ENCODE results near the gene EZR. TPM values are rescaled to one million over a fixed set of nuclear protein-coding genes. Genes with fewer than 3 reads are reported as not detected.
"Not testable (repeated sequence)": the region's sequence is repeated elsewhere in the genome, so short reads cannot be mapped to it uniquely, and the experiment has no call there.

EZR gene
- total RNA-seq, 2 donors from 2014 or later, result 118 to 222 TPM

DNA sequence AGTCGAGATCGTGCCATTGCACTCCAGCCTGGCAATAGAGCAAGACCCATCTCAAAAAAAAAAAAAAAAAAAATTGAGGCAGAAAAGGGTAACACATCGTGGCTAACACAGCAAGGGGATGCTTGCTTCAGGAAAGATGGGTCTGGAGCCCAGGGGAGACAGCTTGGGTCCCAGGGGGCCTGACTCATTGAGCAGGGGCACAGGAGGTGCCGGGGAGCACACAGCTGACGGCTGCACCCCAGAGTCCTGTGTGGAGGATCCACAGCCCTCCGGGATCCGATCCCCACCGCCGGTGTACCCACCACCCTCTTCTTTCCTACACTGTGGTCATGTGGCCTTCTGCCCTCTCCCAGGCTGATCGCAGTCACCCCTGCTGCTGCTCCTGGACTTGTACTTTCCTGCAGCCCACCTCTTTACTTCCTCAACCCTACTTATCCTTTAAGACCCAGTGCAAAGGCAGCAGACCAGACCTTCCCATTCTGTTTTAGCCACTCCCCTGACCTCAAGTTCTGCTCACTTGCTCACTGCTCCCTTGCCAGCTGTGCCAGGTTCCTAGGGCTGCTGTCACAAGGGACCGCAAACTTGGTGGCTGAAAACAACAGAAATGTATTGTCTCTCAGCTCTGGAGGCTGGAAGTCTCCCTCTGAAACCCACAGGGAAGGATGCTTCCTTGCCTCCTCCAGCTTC lies 17.6 kb upstream of the EZR start:
- WGBS, result 96% methylated on average over 11 of the region's 11 CpGs
- H3K4me3 ChIP-seq, result no peak overlapping the region

DNA sequence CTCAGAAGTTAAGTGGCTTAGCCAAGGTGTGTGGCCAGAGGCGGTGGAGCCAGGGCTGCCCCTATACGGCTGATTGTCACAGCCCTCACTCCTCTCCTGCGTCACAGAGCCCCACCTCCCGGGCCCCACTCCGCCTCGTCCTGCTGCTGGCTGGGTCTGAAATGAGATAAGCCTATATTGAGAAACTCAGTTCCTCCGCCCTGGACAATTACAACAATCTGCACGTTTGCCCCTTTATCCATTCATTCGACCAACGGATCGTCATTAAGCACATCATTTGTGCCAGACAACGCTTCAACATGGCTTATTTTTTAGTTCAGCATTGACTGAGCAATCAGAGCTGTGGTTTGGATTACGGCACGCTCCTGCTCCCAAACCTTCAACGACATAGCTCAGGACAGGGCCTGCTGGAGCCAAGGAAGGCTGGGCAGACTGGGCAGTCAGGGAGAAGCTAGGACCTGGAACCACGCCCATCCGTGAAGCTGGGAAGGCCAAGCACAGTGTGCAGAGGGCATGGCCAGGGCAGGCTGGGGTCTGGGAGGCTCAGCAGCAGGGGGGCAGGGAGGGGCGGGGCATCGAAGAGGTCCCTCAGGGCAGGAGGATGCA lies 16.6 kb upstream of the EZR start:
- DNase-seq (ENCODE audit: low spot score), result no peak
- Histone ChIP-seq H3K36me3 (no peaks in the 10 kb centered on the region), H3K4me3 (no peak overlapping the region), H3K27me3 (replicated peaks; ENCODE audit: insufficient read depth) (no peaks in the 10 kb centered on the region), H3K27ac (peak overlapping the region; percentile 35 to 47), H3K4me1 (replicated peaks) (no peaks in the 10 kb centered on the region), H3K9me3 (no peaks in the 10 kb centered on the region)
- 50% methylated on average over 19 of the region's 19 CpGs for WGBS
- TF ChIP-seq, protein P1, sequence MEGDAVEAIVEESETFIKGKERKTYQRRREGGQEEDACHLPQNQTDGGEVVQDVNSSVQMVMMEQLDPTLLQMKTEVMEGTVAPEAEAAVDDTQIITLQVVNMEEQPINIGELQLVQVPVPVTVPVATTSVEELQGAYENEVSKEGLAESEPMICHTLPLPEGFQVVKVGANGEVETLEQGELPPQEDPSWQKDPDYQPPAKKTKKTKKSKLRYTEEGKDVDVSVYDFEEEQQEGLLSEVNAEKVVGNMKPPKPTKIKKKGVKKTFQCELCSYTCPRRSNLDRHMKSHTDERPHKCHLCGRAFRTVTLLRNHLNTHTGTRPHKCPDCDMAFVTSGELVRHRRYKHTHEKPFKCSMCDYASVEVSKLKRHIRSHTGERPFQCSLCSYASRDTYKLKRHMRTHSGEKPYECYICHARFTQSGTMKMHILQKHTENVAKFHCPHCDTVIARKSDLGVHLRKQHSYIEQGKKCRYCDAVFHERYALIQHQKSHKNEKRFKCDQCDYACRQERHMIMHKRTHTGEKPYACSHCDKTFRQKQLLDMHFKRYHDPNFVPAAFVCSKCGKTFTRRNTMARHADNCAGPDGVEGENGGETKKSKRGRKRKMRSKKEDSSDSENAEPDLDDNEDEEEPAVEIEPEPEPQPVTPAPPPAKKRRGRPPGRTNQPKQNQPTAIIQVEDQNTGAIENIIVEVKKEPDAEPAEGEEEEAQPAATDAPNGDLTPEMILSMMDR (IDR thresholded peaks at IDR 0.05), result no peak
- TF ChIP-seq POLR2A (IDR thresholded peaks at IDR 0.05), result no peak
- intact Hi-C loops (cut with DNase I), result no loop called here

More for the DNA sequence above, 17.6 kb upstream of the EZR start:
- no peak overlapping the region for H3K27ac ChIP-seq
- H3K4me1 ChIP-seq (replicated peaks), result no peaks in the 10 kb centered on the region
- no peak for DNase-seq (ENCODE audit: low spot score)
- no peaks in the 10 kb centered on the region for H3K9me3 ChIP-seq
- no peak for TF ChIP-seq POLR2AphosphoS5 (IDR thresholded peaks at IDR 0.05)
- TF ChIP-seq, protein P1 (IDR thresholded peaks at IDR 0.05), result no peak
- TF ChIP-seq POLR2A (IDR thresholded peaks at IDR 0.05), result no peak
- H3K27me3 ChIP-seq (replicated peaks; ENCODE audit: insufficient read depth), result no peaks in the 10 kb centered on the region
- H3K36me3 ChIP-seq, result no peaks in the 10 kb centered on the region
- intact Hi-C loops (cut with DNase I), result no loop called here

DNA sequence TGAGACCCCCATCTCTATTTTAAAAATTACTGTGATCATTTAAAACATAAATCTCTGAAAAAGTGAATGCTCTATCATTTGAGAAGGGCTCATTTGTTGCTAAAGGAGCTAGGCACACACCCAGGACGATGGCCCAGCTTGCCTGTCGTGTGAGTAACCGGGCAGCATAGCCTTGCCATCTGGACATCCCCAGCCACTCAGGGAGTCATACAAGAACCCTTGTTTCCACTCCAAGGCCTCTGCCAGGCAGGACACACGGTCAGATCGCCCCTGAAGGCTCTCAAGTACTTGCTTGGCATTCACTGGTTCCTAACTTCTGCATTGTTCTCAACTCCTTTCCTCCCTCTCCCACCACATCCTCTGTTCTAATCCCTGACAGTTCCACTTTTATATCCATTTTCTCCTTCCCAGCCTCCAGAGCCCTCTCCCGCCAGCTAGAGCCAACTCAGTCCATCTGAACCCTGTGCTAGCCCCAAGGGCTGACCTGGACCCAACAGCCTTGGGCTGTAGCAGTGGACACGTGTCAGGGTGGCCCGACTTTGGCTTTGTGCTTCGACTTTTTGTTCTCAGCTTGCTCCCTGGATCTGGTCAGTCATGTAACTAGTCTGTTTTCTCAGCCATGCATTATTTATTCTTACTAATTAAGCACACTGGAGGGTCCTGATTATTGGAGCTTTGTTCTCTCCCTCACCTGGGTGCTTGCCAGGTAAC lies 15.7 kb upstream of the EZR start:
- WGBS, result 90% methylated on average over 9 of the region's 9 CpGs
- Histone ChIP-seq H3K27me3 (replicated peaks; ENCODE audit: insufficient read depth) (no peaks in the 10 kb centered on the region), H3K4me1 (replicated peaks) (no peaks in the 10 kb centered on the region), H3K36me3 (no peaks in the 10 kb centered on the region), H3K9me3 (no peaks in the 10 kb centered on the region), H3K27ac (no peak overlapping the region), H3K4me3 (no peak overlapping the region)
- DNase-seq (ENCODE audit: low spot score), result no peak
- TF ChIP-seq, protein P1 (IDR thresholded peaks at IDR 0.05), result no peak
- TF ChIP-seq POLR2AphosphoS5 (IDR thresholded peaks at IDR 0.05) (no peak), POLR2A (IDR thresholded peaks at IDR 0.05) (no peak)
- intact Hi-C loops (cut with DNase I), result no loop called here

DNA sequence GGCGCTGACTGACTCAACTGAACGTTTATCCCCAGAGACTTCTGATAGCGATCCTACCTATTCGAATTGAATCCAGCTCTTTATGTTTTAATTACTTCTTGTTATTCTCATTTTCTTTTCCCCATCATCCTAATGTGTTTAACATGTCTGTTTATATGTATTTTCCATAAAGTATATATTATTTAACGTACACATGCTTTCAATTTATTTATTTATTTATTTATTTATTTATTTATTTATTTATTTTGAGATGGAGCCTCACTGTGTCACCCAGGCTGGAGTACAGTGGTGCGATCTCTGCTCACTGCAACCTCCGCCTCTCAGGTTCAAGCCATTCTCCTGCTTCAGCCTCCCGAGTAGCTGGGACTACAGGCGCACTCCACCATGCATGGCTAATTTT lies 13.6 kb upstream of the EZR start:
- H3K36me3 ChIP-seq; DNase-seq (ENCODE audit: low spot score); H3K4me3 ChIP-seq; intact Hi-C loops (cut with DNase I); H3K27me3 ChIP-seq (replicated peaks; ENCODE audit: insufficient read depth); H3K27ac ChIP-seq; H3K9me3 ChIP-seq; H3K4me1 ChIP-seq (replicated peaks): not testable (repeated sequence)
- 88% methylated on average over 9 of the region's 9 CpGs for WGBS

DNA sequence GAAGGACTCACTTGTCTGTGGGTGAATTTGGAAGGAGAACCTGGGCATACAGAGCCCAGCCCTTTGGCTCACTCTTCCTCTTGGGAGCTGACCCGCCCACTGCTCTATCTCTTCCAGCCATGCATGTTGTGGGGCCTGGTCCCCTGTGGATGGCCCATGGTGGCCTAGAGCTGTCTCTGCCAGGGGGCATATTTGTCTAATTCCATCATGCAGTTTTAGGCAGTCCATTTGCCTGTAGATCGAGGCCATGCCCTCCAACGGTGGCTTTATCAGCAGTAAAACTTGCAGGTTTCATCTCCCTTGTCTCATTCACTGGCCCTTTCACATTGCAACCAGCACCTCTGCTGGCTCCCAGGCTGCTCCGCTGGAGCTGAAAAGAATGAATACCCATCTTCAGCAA lies 12.9 kb upstream of the EZR start:
- no peak overlapping the region for H3K27ac ChIP-seq
- intact Hi-C loops (cut with DNase I), result no loop called here
- no peaks in the 10 kb centered on the region for H3K9me3 ChIP-seq
- no peaks in the 10 kb centered on the region for H3K4me1 ChIP-seq (replicated peaks)
- no peaks in the 10 kb centered on the region for H3K27me3 ChIP-seq (replicated peaks; ENCODE audit: insufficient read depth)
- DNase-seq (ENCODE audit: low spot score), result no peak
- no peak for TF ChIP-seq POLR2A (IDR thresholded peaks at IDR 0.05)
- TF ChIP-seq POLR2AphosphoS5 (IDR thresholded peaks at IDR 0.05), result no peak
- TF ChIP-seq, protein P1 (IDR thresholded peaks at IDR 0.05), result no peak
- no peak overlapping the region for H3K4me3 ChIP-seq
- 84% methylated on average over 4 of the region's 4 CpGs for WGBS
- no peaks in the 10 kb centered on the region for H3K36me3 ChIP-seq
